ENCODE data around the gene CYB5A.

CYB5A gene

GRCh38 chr18:74228312-74228711 lies 63.5 kb downstream of the CYB5A start:
- no peak for DNase-seq (ENCODE audit: low spot score)
- in situ Hi-C loops (cut with MboI; ENCODE audit: low sequenced_read_pairs, unreplicated experiment): no loop called here
- TF ChIP-seq CTCF (IDR thresholded peaks at IDR 0.05; ENCODE audit: borderline replicate concordance, control extremely low read depth, extremely low read depth, insufficient read depth, missing control alignments): no peak

GRCh38 chr18:74226666-74227065 lies 65.1 kb downstream of the CYB5A start:
- no peak for TF ChIP-seq CTCF (IDR thresholded peaks at IDR 0.05; ENCODE audit: borderline replicate concordance, control extremely low read depth, extremely low read depth, insufficient read depth, missing control alignments)

GRCh38 chr18:74226156-74226555 lies 65.6 kb downstream of the CYB5A start:
- in situ Hi-C loops (cut with MboI; ENCODE audit: low sequenced_read_pairs, unreplicated experiment): no loop called here
- no peak for DNase-seq (ENCODE audit: low spot score)
- TF ChIP-seq CTCF (IDR thresholded peaks at IDR 0.05; ENCODE audit: borderline replicate concordance, control extremely low read depth, extremely low read depth, insufficient read depth, missing control alignments): no peak

More at GRCh38 chr18:74226666-74227065, 65.1 kb downstream of the CYB5A start:
- no peak for DNase-seq (ENCODE audit: low spot score)
- in situ Hi-C loops (cut with MboI; ENCODE audit: low sequenced_read_pairs, unreplicated experiment): no loop called here

GRCh38 chr18:74225193-74225840 lies 66.4 kb downstream of the CYB5A start:
- no peak for DNase-seq (ENCODE audit: low spot score)
- in situ Hi-C loops (cut with MboI; ENCODE audit: low sequenced_read_pairs, unreplicated experiment): no loop called here
- no peak for TF ChIP-seq CTCF (IDR thresholded peaks at IDR 0.05; ENCODE audit: borderline replicate concordance, control extremely low read depth, extremely low read depth, insufficient read depth, missing control alignments)

- no peak for TF ChIP-seq CTCF (IDR thresholded peaks at IDR 0.05; ENCODE audit: borderline replicate concordance, control extremely low read depth, extremely low read depth, insufficient read depth, missing control alignments)
- DNase-seq (ENCODE audit: low spot score): no peak
- in situ Hi-C loops (cut with MboI; ENCODE audit: low sequenced_read_pairs, unreplicated experiment): no loop called here
Observed at GRCh38 chr18:74222710-74223494, 68.9 kb downstream of the CYB5A start.

- no peak for DNase-seq (ENCODE audit: low spot score)
- in situ Hi-C loops (cut with MboI; ENCODE audit: low sequenced_read_pairs, unreplicated experiment): no loop called here
- no peak for TF ChIP-seq CTCF (IDR thresholded peaks at IDR 0.05; ENCODE audit: borderline replicate concordance, control extremely low read depth, extremely low read depth, insufficient read depth, missing control alignments)
Observed at GRCh38 chr18:74221081-74221480, 70.7 kb downstream of the CYB5A start.
